Uterus (tissue), 4 donors: Measurements from ENCODE around the gene C21orf58. TPM values are rescaled to one million over a fixed set of nuclear protein-coding genes. Genes with fewer than 3 reads are reported as not detected.

Experiments used
- total RNA-seq, 4 donors: library from RNA; depleted of rRNA in 3 of 4; stranded (reverse); fragments of >200 nt in 3 of 4; gene quantifications; one replicate each; pipeline versions ENCODE4 v1.1.0 to v1.2.4, GENCODE V29; 2014 to 2023
- donor health status: DM: yes; HTN: yes; CAD: no.

The C21orf58 gene
- total RNA-seq, 4 donors from 2014 or later = 0.88 to 9.4 (median 5.6) TPM

Other genes starting within 250 kb of the C21orf58 start
- gene COL6A2, start 225.8 kb downstream of the C21orf58 start, total RNA-seq = 1,000 to 10,000 TPM in 2 of 4 donors, 100 to 1,000 TPM in 2; 321 to 1,200 (median 948) TPM
- gene FTCD, start 168.3 kb downstream of the C21orf58 start, total RNA-seq = 1 to 10 TPM in 2 of 4 donors, not detected in 2; 4.5 to 7.0 TPM
- 1 to 10 TPM in 3 of 4 donors, not detected in 1; 4.9 to 10.0 (median 6.4) TPM for gene SPATC1L, start 139.4 kb downstream of the C21orf58 start, total RNA-seq
- gene LSS, start 95.1 kb downstream of the C21orf58 start, total RNA-seq = 10 to 100 TPM; 35.4 to 94.0 (median 41.5) TPM
- gene MCM3AP, start 38.3 kb downstream of the C21orf58 start, total RNA-seq = 100 to 1,000 TPM in 2 of 4 donors, 10 to 100 TPM in 2; 24.1 to 128 (median 93.2) TPM
- 10 to 100 TPM in 3 of 4 donors, 1 to 10 TPM in 1; 2.9 to 78.6 (median 13.0) TPM for gene YBEY, start 37.5 kb downstream of the C21orf58 start, total RNA-seq
- 10 to 100 TPM in 2 of 4 donors, 1 to 10 TPM in 2; 6.2 to 29.7 (median 17.1) TPM for gene PCNT, start 286 bp upstream of the C21orf58 start, total RNA-seq
- gene DIP2A, start 135.0 kb upstream of the C21orf58 start, total RNA-seq = 10 to 100 TPM; 51.0 to 56.3 (median 51.6) TPM